ENCODE results near the gene CATSPER3.

DNA sequence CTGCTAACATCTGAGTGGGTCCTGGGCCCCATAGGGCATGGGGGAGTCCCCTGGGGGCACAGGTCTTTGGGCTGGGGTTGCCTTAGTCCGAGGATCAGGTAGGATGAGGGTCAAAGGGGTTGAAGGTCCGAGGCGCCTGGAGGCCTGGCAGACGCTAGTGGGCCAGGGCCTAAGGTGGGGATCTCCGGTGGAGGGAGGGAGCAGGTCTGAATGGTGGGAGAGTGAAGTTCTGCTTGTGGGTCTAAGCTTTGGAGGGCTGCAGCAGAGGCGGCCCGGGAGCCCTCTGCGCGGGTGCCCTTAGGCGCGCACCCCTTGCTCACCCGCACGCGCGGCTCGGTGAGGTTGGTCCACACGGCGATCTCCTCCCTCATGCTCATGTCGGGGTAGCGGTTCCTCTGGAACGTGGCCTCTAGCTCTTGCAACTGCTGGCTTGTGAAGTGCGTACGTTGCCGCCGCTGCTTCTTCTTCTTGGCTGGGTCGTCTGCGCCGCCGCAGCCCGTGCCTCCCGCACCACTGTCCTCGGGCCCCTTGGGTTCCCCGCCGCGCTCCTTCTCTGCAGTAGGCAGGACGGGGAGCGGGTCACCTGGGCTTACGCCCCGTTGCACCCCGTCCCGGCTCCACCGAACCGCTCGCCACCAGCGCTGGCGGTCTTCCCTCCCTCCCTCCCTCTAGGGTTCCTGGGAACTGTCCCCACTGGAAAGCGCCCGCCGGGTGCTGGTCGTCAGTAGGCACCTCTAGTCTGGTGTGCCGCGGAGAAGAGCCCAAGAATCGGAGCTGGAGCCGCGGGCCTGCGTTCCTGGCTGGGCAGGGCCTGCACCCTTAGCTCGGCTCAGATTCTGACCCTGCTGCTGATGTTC is 63.5 kb downstream of the CATSPER3 start:
- TF ChIP-seq, protein P1, sequence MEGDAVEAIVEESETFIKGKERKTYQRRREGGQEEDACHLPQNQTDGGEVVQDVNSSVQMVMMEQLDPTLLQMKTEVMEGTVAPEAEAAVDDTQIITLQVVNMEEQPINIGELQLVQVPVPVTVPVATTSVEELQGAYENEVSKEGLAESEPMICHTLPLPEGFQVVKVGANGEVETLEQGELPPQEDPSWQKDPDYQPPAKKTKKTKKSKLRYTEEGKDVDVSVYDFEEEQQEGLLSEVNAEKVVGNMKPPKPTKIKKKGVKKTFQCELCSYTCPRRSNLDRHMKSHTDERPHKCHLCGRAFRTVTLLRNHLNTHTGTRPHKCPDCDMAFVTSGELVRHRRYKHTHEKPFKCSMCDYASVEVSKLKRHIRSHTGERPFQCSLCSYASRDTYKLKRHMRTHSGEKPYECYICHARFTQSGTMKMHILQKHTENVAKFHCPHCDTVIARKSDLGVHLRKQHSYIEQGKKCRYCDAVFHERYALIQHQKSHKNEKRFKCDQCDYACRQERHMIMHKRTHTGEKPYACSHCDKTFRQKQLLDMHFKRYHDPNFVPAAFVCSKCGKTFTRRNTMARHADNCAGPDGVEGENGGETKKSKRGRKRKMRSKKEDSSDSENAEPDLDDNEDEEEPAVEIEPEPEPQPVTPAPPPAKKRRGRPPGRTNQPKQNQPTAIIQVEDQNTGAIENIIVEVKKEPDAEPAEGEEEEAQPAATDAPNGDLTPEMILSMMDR (IDR thresholded peaks at IDR 0.05), result no peak
- TF ChIP-seq POLR2A (IDR thresholded peaks at IDR 0.05), result no peak
